ENCODE results near the gene CRELD2.

CRELD2 gene

GRCh38 chr22:49968831-49969661 is 50.6 kb downstream of the CRELD2 start:
- DNase-seq (ENCODE audit: low spot score) = no peak

- no peak for DNase-seq (ENCODE audit: low spot score)
These were observed 51.5 kb downstream of the CRELD2 start for GRCh38 chr22:49969751-49970527.

- peak; percentile 87 for DNase-seq (ENCODE audit: low spot score)
These were observed 52.2 kb downstream of the CRELD2 start for GRCh38 chr22:49970528-49971231.

- DNase-seq (ENCODE audit: low spot score) = peak; percentile 8
These were observed 53.1 kb downstream of the CRELD2 start for GRCh38 chr22:49971232-49972162.

GRCh38 chr22:49972163-49973017 is 54.0 kb downstream of the CRELD2 start:
- DNase-seq (ENCODE audit: low spot score) = no peak

DNA sequence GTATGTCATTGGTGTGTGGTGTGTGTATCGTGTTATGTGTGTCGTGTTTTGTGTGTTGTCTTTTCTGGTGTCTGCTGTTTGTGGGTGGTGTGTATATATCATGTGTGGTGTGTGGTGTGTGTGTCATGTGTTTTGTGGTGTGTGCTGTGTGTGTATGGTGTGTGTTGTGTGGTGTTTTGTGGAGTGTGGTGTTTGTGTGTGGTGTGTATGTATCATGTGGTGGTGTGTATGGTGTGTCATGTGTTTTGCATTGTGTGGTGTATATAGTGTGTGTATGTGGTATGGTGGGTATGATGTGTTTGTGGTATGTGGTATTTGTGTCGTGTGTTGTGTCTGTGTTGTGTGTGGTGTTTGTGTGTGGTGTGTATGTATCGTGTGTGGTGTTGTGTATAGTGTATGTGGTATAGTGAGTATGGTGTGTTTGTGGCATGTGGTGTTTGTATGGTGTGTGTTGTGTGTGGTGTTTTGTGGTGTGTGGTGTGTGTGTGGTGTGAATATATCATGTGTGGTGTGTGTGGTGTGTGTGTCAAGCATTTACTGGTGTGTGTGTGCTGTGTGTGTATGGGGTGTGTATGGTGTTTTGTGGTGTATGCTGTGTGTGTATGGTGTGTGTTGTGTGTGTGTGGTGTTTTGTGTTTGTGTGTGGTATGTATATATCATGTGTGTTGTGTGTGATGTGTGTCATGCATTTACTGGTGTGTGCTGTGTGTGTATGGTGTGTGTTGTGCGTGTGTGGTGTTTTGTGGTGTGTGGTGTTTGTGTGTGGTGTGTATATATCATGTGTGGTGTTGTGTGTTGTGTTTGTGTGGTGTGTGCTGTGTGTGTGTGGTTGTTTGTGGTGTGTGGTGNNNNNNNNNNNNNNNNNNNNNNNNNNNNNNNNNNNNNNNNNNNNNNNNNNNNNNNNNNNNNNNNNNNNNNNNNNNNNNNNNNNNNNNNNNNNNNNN is 54.9 kb downstream of the CRELD2 start:
- no peak for DNase-seq (ENCODE audit: low spot score)

DNA sequence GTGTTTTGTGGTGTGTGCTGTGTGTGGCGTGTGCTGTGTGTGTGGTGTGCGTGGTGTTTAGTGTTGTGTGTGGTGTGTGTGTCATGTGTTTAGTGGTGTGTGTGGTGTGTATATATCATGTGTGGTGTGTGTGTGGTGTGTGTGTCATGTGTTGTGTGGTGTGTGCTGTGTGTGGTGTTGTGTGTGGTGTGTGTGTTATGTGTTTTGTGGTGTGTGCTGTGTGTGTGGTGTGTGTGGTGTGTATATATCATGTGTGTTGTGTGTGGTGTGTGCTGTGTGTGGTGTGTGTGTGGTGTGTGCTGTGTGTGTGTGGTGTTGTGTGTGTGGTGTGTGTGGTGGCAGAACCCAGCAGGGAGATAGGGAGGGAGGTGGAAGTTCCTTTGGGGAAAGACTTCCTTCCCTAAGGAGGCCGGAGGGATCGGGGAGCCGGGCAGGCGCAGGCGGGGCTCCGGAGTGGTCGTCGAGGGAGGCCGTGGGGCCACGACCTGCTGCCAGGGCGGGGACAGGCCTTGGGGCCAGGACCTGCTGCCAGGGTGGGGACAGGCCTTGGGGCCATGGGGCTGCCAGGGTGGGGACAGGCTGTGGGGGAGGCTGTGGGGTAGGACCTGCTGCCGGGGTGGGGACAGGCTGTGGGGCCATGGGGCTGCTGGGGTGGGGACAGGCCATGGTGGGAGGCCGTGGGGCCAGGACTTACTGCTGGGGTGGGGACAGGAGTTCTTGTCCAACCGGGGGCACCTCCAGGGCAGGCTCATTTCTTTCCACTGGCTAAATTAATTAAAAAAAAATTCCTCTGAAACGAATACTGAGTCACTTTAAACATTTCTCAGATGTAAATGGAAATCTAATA is 57.3 kb downstream of the CRELD2 start:
- DNase-seq (ENCODE audit: low spot score) = no peak

DNA sequence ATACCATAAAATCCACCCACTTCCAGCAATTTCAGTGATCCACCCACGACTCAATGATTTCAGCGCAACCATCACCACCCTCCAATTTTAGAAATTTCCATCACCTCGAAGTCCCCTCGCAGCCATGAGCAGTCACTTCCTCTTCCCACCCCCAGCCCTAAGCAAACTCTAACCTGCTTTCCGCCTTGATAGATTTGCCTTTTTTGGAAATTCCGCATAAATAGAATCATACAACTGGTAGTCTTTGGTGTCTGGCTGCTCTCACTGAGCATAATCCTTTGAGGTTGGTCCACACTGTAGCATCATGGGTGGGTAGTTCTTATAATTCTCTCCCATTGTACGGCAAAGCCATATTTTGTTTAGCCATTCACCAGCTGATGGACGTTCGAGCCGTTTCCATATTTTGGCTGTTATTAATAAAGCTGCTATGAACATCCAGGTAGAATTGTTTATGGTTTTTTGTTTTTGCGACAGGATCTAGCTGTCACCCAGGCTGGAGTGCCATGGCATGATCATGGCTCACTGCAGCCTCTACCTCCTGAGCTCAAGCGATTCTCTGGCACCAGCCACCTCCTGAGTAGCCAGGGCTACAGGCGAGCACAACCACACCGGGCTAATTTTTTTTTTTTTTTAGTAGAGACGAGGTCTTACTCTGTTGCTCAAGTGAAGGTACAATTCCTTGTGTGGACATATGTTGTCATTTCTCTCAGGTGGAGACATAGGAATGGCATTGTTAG is 58.2 kb downstream of the CRELD2 start:
- DNase-seq (ENCODE audit: low spot score) = no peak
